ENCODE data around the gene LSM12.
"Not testable (repeated sequence)": the region's sequence is repeated elsewhere in the genome, so short reads cannot be mapped to it uniquely, and the experiment has no call there.

Gene LSM12

DNA sequence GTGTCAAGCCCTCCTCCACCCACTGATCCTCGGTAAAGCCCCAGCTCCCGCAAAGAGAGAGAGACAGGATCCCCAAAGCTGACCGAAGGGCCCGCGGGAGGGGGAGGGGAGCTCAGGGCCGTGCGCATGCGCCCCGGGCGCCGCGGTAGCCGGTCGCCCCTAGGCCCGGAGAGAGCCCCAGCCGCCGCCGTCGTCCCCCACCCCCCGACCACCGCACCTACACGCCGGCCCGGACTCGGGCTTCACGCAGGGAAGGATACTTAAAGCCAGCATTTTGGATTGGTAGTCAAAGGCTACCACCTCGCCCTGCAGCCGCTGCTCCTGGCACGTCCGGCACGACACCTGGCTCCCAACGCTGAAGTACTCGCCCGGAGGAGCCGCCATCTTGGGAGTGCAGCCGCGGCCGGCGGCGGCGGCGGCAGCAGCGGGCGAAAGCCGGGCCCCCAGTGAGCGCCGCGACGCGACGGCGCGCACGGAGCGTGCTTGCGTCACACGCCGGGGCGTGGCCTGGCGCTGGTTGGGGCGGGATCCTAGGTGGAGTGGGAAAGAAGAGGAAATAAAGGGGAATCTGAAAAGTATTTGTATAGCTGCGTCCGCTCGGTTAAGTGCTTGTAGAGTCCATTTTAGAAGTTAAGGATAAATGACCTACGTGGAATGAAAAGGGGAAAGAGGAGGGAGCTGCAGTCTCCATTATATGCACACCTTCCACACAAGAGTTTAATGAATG, at the start of gene LSM12:
Gene LSM12 (minus strand): TSS at position 468 of the 727 bp plus-strand sequence. CDS start 84 bp downstream, at position 384.
- peak; percentile 83 to 89 for DNase-seq

DNA sequence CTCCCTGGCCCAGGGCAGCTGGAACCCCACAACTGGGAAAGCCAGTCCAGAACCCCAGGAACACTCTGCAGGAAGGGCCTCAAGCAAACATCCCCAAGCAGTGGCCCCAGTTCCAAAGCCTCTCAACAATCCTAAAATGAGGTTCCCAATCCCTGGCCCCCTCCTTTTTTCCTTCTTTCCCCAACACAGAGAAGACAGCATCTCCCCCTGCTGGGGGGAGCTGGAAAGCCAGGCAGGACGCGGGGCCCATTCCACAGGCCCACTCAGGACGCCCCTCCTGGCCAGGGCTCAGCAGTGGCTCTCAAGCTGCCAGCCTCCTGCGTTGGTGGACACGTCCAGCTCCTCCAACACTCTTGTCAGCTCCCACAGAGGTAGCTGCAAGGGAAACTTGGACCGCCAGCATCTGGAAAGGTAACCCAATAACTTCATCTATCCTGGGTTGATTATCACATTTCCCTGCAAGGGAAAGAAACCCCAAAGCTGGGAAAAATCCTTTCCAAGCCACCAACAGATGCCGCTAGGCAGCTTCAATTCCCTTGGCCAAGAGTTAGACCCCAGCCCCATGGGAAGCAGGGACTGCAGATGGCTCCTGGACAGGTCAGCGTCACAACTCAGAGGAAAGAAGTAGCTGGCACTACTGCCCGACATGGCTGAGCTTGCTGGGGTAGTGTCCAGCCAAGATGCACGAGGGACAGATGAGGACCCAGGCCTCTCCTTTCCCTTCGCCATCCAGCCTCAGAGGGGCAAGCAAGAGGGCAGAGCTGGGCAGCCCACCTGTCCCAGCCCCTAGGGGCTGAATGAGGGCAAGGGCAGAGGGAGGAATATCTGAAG, 49.3 kb upstream of the LSM12 start:
- DNase-seq: no peak

DNA sequence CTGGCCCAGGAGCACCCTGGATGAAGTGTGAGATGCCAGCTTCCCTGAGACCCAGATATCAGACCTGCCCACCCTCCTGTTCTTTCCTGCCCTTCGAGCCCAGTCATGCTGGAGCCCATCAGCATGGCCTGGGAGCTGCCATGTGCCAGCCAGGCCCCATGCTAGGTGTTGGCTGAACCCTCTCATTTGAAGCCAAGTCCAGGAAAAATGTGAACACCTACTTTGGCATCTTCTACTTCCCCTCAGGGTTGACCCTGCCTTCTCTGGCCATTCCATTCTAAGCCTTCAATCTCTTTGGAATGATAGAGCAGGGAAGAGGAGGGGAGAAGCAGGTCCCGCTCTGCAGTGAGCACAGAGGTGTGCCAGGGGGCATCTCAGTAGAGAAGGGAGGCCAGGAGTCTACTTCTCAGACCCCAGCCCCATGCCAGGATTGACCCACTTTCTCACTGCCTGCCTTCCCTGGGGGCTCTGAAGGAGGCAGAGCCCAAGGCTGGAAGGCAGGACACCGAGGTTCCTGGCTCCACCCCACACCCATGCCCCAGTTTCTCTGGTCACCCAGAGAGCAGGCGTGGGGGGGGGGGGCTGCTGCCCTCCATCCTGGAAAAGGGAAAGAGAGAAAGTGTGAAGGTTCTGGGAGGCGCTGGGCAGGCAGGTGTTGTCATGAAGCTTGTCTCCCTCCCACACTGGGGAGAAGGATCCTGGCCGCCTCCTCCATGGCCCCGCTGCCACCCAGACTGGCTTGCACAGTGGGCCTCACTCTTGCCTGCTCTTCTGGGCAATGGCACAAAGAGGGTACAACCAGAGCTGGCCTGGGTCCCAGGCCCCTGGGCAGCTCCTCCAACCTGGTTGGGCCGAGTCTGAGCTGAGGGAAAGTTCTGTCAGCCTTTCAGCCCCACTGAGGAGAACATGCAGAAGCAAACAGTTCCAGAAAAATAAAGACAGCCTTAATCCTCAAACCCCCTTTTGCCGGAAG, 47.7 kb upstream of the LSM12 start:
- no peak for DNase-seq

DNA sequence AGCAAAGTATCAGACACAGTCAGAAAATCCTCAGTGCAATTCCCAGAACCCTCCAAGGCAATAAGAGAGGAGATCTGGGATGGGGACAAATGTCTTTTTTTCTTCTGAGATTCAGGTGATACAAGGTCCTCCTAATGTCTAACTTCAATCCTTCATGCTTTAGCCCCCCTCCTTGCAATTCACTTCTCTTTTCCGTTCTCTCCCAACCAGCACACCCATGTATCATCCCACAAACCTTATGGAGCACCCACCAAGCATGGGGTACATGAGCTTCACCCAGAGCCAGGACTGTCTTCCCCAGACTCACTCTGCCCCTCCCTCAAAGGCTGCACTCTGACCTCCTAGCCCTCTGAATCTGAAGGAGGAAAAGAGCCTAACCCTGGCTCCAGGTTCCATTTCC, 46.9 kb upstream of the LSM12 start:
- DNase-seq: no peak

DNA sequence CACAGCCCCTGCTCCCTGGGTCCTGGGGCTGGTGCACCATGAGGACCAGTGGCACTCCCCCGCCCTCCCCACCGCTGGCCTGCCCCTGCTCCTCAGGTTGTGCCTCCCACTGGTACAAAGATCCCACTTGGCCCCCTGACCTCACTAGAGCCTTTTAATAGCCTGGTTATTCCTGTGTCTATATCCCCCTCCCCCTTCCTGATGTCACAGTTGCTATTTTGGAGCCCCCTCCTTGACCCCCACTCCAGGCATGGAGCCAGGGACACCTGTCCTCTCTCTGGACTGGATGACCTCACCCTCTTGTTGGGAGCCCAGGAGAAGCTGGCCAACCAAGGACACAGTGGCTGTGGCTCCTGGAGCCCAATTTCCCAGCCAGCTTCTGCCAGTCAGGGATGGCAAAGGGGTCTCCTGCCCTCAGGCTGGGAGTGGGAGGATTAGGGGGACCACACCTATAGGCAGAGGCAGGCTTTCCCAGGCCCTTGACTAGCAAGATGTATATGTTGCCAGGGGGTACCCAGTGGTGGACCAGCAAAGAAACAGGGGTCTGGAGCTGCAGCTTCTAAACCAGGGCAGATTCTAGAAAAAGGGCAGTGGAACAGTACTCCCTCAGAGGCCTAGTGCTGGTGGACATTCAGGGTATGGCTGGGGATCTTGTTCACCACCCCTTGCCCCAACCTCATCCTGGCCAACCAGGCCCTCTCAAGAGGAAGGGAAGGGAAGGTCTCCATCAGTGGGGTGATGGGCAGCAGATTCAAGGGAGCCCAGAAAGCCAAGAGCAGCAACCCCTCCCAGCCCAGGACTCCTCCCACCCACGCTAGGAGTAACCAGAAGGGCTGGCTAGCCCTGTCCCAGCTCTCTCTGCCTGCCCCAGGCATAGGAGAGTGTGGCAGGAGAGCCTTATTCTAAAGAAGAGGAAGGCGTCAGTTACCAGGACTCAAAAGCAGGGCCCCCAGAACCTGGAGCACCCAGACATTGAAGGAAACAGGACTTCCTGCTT, 46.1 kb upstream of the LSM12 start:
- DNase-seq: no peak

DNA sequence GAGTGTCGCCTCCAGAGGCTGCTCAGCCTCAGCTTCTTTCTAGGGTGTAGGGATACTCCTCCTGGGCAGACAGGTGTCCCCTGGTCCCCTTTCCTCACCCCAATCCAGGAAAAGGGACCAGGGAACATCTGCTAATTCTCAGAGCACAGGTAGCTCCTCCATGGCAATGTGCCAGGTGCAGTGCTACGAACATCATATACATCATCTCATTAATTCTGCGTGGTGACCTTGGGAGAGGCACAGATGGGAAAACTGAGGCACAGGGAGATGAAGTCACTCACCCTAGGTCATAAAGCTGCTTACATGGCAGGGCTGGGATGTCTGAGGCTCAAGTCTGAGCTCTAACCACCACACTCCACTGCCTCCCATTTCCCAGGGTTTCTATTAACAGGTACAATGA, 45.3 kb upstream of the LSM12 start:
- no peak for DNase-seq

DNA sequence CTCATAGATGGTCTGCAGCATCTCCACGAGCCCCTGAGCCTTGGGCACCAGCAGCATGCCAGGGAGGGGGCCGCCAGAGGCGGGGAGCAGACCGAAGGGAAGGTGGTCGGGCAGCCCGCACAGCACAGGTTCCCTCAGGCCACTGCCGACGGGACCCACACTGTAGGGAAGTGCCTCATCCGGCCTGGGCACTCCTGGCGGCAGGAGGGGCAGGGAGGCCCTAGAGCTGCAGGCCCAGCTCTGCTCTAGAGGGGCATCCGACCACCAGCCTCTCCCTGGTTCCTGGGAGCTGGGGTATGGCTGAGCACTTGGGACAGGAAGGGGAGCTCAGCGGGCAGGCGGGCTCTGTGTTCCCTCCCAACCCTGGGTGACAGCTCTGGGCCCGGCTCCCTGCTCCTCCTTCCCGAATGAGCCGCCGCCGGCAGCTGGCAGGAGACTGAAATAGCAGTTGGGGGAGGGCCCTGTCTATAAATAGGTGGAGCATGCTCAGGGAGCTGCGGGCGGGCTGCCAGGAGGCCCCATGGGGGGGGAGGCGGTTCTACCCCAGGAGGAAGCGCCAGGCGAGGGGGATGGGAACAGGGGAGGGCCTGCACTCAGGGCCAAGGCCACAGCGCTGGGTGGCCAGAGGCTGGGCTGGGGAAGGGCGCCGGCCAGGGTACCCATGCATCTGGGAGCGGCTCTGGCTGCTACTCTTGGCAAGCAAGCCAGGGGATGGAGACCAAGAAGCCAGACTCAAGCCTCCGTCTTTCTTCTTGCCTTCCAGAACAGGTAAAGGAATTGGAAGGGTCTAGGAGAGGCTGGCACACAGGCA, 44.6 kb upstream of the LSM12 start:
- DNase-seq: peak; percentile 30 to 36

DNA sequence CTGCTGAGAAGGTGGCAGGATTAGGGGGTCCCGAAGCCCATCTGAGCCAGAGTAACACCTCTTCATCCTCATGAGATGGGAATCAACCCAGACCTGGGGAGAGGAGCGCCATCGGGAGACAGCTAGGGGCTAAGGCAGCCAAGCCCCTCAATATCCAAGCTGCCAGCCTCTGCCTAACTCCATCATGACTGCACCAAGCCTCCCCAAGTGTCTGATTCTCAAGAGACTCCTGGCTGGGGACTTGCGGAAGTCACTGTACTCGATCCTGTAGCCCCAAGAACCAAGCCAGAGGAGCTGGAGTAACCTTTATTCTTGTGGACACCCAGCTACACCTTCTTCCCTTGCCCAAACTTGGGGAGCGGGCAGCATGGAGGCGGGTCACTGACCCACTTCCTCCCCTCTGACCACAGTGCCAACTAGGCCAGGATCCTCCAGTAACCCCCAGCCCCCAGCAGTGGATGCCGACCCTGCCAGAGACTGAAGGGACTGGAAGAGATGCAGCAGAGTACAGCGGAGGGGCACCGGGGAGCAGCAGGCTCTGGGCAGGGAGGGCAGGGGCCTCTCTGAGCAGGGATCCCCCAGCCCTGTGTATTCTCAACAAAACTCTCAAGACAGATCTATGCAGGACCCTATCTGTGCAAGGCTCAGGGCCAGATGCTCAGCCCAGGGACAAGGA, 43.7 kb upstream of the LSM12 start:
- DNase-seq: no peak

DNA sequence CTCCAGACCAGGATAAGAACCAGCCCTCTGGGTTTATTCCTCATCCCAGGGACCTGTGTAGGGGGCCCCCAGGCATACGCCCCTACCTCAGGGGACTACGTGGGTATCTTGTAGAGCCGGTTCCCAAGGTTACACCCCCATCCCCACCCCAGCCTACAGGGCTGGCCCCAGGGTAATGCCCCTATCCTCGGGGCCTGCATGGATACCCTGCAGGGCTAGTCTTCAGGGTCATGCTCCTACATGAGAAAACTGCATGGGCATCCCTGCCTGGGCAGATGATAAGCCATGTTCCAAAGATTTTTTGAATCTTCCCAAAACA, 42.8 kb upstream of the LSM12 start:
- no peak for DNase-seq

DNA sequence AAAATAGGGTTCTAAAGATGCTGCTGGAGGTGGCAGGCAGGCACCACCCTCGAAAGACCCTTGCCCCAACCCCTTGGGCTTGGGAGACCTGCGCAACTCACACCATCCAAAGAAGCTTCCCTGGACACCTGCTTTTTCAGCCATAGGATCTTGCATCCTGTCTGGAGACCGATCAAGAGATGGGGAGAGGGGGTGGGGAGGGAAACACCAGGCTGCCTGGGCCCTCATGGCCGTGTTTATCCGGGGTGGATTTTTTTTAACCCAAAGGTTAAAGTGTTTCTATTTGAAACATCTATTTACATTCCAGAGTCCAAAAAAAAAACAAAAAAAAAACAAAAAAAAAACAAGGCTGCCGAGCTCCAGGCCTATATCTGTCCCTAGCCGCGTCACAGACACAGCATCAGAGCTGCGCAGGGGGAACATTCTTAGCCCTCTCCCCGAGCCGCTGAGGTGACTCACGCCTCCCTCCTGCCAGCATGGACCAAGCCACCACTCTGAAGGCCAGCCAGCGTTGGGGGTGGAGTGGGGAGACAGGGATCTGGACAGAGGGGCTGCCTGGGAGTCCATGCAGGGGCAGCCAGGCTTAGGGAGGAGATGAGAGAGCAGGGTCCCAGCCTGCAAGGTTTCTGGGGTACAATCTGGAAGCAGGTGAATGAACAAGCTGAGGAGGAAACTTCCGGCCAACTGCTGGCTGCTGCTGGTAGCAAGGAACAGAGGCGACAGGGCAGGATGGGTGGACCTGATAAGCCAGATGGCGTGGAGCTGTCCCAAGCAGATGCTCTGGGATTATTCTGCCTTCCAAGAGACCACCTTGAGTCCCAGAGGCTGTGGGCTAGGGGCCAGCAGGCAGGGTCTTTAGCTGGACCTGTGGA, 42.2 kb upstream of the LSM12 start:
- no peak for DNase-seq

DNA sequence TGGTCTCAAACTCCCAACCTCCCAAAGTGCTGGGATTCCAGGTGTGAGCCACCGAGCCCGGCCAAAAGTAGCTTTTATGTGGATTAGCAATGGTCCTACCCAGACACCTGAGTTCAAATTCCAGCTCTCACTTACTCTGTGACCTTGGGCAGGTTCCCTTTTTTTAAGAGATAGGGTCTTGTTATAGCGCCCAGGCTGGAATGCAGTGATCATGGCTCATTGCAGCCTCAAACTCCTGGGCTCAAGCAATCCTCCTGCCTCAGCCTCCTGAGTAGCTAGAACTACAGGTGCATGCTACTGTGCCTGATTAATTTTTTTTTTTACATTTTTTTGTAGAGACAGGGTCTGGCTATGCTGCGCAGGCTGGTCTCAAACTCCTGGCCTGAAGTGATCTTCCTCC, 40.3 kb upstream of the LSM12 start:
- DNase-seq: no peak

DNA sequence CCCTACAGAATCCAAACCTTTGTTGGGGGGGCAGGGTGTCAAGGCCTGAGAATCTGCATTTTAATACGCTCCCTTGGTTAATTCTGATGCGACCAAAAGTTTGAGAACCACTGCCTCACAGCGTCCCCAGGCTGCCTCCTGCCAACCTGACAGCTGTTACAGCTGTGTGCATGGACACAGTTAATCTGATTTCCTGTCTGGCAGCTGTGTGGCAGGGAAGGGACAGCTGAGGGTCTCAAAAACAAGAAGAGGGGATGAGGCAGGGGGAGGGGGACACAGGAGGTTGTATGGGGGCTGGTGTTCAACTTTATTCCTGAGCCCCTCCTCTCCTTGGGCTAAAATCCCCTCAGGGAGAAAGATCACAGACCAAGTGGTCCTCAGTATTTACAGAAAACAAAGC, 39.5 kb upstream of the LSM12 start:
- no peak for DNase-seq

DNA sequence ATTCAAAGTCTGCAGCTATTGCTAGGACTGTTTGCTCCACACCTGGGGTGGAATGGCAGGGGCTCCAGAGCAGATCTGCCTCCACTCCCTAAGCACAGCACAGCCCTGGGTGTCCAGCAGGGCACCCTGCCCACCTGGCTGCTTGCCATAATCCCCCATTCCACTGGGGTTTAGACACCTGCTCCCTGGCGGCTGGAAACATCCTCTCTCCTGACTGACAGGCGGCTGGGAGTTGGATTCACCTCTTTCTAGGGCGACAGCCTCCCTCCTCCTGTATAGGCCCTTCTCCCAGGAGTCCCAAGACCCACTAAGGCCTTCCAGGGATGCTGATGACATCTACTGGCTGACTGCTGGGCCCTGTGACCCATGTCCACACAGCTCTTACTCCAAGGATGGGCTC, 39.0 kb upstream of the LSM12 start:
- DNase-seq: no peak

DNA sequence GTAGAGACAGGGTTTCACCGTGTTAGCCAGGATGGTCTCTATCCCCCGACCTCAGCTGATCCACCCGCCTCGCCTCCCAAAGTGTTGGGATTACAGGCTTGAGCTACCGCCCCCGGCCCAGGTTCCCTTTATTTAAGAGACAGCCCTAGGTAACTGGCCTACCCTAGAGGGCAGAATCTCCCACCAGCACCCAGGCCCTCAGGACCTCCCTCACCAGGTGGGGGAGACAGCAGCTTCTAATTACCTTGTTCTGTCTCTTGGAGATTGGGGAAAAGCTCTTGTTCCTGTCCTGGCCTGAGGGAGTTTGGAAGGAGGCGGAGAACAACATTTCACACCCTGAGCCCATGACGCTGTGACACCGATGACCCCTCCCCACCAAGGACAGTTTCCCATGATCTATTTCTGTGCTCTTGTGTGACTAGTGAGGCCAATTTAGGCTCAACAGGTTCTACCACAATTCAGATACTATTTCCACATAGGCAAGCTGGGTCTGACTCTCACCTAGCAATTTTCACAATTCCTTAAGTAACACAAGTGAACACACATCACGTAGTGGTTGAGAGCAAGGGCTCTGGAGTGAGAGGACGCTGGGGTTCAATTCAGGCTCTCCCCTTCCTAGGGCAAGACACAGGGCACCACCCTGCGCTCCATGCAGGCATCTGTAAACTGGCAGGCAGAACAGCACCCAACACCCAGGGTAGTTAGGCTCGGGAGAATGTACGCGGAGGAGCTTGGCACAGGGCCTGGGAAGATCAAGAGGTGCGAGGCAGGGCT, 36.6 kb upstream of the LSM12 start:
- no peak for DNase-seq

DNA sequence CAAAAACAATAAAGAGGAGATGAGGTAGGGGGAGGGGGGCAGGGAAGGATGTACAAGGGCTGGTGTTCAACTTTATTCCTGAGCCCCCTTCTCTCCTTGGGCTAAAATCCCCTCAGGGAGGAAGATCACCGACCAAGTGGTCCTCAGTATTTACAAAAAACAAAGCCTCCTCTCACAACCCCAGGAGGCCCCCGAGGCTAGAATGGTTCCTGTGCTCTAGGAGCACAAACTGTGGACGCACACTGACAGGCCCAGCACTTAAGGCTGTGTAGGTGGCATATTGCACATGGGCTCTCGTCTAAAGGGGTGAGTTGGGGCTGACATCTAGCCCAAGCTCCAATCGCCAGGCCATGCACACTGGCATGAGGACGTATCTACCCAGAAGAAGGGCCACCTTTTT, 35.4 kb upstream of the LSM12 start:
- not testable (repeated sequence) for DNase-seq

DNA sequence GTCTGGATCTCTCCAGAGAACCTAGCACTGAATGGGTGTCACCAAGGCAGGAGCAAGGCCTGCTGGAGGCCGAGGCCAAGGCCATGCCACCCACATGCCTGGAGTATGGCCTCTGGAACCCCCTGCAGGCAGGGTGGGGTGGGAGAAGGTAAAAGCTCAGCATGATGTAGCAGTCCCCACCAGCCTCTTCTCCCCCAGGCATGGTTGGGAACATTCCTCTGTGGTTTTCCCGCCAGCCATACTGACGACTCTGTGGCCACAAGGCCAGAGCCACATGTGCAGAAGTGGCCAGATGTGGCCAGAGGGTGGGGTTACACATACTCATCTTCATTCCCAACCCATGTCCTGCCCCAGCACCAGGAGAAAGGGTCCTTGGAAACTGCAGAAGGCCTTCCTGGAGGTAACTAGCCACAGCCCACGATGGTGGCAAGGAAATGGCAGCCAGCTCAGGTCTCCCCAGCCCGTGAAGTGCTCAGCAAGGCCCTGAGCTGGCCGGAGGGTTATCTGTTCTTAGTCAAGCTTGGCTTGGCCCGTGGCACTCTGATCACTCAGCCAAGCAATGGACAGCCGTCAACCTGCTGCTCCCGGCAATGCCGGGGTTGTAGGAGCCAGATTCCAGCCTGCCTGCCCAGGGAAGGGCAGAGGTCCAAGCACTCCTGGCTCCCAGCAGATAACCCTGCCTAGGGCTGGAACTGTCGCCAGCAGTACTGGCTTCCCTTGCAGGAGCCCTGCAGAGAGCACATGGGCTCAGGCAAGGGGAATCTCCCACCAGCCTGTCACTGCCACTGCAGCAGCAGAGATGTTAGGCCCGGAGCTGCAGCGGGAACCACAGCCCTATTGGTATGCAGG, 30.9 kb upstream of the LSM12 start:
- no peak for DNase-seq

DNA sequence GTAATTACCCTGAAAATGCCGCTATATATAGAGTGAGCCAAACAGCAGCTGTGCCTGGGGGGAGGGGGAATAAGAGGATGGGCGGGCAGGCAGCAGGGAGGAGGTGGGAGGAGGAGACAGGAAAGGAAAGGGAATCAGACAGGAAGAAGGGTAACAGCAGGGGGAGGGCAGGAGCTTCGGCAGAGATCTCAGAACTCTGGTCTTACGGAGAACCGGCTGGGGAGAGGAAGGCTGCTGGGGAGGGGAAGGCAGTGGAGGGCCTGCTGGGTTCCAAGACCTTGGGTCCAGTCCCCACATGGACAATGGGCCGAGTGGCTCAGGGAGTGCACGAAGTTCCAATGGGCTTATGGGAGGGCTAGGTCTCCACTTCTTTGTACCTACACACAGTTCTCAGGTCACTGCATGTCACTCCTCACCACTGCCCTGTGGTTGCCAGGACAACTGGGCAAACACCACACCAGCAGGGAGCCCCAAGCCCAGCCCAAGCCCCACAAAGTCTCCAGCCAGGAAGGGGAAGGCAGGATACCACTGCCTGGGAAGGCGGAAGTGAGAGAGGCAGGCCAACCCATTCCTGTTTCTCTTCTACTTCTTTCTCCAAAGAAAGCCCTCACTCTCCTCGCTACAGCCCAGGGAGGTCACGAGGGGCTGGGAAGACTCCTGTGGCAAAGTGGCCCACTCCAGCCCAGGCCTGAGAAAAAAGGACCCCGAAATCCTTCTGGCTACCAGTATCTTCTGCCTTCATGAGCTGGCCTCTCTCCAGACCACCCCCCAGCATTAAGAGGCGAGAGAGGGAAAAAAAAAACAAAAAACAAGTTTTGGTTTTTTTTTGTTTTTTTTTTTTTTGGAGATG, 29.4 kb upstream of the LSM12 start:
- no peak for DNase-seq

All from activated CD4-positive, alpha-beta T cell treated with anti-CD3 and anti-CD28 coated beads for 4 hours (primary cell).